ENCODE measurements around the gene JAG2.

JAG2 gene

GRCh38 chr14:105141486-105142281, 26.9 kb downstream of the JAG2 start:
- DNase-seq, result no peak

- DNase-seq, result no peak
Observed at GRCh38 chr14:105141026-105141425, 27.6 kb downstream of the JAG2 start.

- no peak for DNase-seq
Observed at GRCh38 chr14:105140581-105140980, 28.0 kb downstream of the JAG2 start.

GRCh38 chr14:105139831-105140239, 28.7 kb downstream of the JAG2 start:
- no peak for DNase-seq

GRCh38 chr14:105139212-105139825, 29.3 kb downstream of the JAG2 start:
- DNase-seq, result no peak

- no peak for DNase-seq
Observed at GRCh38 chr14:105138551-105139111, 29.9 kb downstream of the JAG2 start.

- DNase-seq, result no peak
Observed at GRCh38 chr14:105138021-105138541, 30.5 kb downstream of the JAG2 start.

GRCh38 chr14:105137481-105138020, 31.0 kb downstream of the JAG2 start:
- no peak for DNase-seq

GRCh38 chr14:105136401-105137322, 31.9 kb downstream of the JAG2 start:
- DNase-seq, result no peak

GRCh38 chr14:105135700-105136395, 32.7 kb downstream of the JAG2 start:
- DNase-seq, result no peak

- no peak for DNase-seq
Observed at GRCh38 chr14:105132921-105133654, 35.5 kb downstream of the JAG2 start.

GRCh38 chr14:105131241-105131640, 37.3 kb downstream of the JAG2 start:
- no peak for DNase-seq

GRCh38 chr14:105128059-105128458, 40.5 kb downstream of the JAG2 start:
- DNase-seq, result no peak

GRCh38 chr14:105126981-105127329, 41.6 kb downstream of the JAG2 start:
- DNase-seq, result no peak

GRCh38 chr14:105126126-105126980, 42.2 kb downstream of the JAG2 start:
- no peak for DNase-seq

GRCh38 chr14:105124823-105125222, 43.8 kb downstream of the JAG2 start:
- DNase-seq, result no peak

- DNase-seq, result no peak
Observed at GRCh38 chr14:105123981-105124765, 44.4 kb downstream of the JAG2 start.
